Cardiac muscle cell (in vitro differentiated cells and primary cell): Measurements from ENCODE around the gene ELOA. TPM values are rescaled to one million over a fixed set of nuclear protein-coding genes. Genes with fewer than 3 reads are reported as not detected.

ENCODE experiments used
- DNase-seq, 2 donors: peaks; one replicate each; pipeline versions ENCODE4 v3.0.0 to v3.0.0-alpha.2; 2010 to 2017; ENCODE audit warnings: low read depth in 1 of 2, low spot score in 1 of 2
- H3K27ac ChIP-seq: fragments of 200-600 bp; sonication (generic); 2 replicates; pipeline ENCODE4 v1.5.1; 2016
- H3K27me3 ChIP-seq: fragments of 200-600 bp; sonication (generic); 2 replicates; pipeline ENCODE4 v1.6.0; 2016; ENCODE audit warnings: control low read depth
- H3K36me3 ChIP-seq: fragments of 200-600 bp; sonication (generic); 2 replicates; pipeline ENCODE4 v1.5.1; 2016; ENCODE audit warnings: control low read depth
- H3K4me1 ChIP-seq: fragments of 200-600 bp; sonication (generic); 2 replicates; pipeline ENCODE4 v1.8.1; 2017; ENCODE audit warnings: low read depth, mild to moderate bottlenecking, mixed run types
- H3K4me3 ChIP-seq: fragments of 200-600 bp; sonication (generic); 2 replicates; pipeline ENCODE4 v1.5.1; 2016; ENCODE audit warnings: mild to moderate bottlenecking
- H3K9me3 ChIP-seq: fragments of 200-600 bp; sonication (generic); 2 replicates; pipeline ENCODE4 v1.5.1; 2017; ENCODE audit warnings: low read depth, mild to moderate bottlenecking, control low read depth
- CTCF ChIP-seq: IDR thresholded peaks from 2 replicates; pipeline ENCODE4 v1.5.1; 2012; ENCODE audit warnings: low read depth, mild to moderate bottlenecking, low read length
- polyA plus RNA-seq: library from polyadenylated mRNA; unstranded; fragments of >200 nt; fragmentation: Nextera tagmentation; extraction: Ambion mirVana; gene quantifications from 2 replicates; pipeline ENCODE4 v1.2.1, GENCODE V29; 2016
- total RNA-seq: library from RNA; depleted of rRNA; stranded (reverse); fragments of >200 nt; gene quantifications from 2 replicates; pipeline ENCODE4 v1.2.3, GENCODE V29; 2016

Gene ELOA
- total and polyA plus RNA-seq, 2 experiments from 2014 or later = 34.8 to 42.1 TPM

DNA sequence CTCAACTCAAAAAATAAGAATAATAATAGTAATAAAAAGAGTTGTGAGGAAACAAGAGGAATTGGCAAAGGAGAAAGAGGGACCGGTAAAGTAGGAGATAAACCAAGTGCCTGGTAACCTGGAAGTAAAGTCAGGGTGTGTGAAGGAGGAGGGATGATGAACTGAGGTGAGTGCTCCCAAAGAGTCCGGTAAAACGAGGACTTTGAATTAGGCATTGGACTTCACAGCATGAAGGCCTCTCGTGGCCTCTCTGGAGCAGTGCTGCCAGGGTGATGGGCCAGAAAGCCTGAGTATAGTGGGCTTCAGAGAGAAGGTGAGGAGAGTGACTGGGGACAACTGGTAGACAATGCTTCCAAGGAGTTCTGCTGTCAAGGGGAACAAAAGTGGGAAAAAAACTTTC lies 34.0 kb upstream of the ELOA start:
- Histone ChIP-seq H3K27me3 (no peaks in the 10 kb centered on the region), H3K9me3 (no peaks in the 10 kb centered on the region)
- DNase-seq = no peak

GRCh38 chr1:23718482-23718881 lies 24.8 kb upstream of the ELOA start:
- Histone ChIP-seq H3K9me3 (no peaks in the 10 kb centered on the region), H3K4me3 (no peak overlapping the region), H3K36me3 (no peaks in the 10 kb centered on the region), H3K27me3 (no peaks in the 10 kb centered on the region), H3K4me1 (no peaks in the 10 kb centered on the region), H3K27ac (no peak overlapping the region)
- peak; percentile 68 for TF ChIP-seq CTCF
- DNase-seq = peak; percentile 43 to 62

More for the DNA sequence above, 34.0 kb upstream of the ELOA start:
- Histone ChIP-seq H3K4me1 (no peaks in the 10 kb centered on the region), H3K27ac (no peak overlapping the region), H3K36me3 (peaks cover 2% of the 10 kb centered on the region), H3K4me3 (no peak overlapping the region)
- no peak for TF ChIP-seq CTCF

DNA sequence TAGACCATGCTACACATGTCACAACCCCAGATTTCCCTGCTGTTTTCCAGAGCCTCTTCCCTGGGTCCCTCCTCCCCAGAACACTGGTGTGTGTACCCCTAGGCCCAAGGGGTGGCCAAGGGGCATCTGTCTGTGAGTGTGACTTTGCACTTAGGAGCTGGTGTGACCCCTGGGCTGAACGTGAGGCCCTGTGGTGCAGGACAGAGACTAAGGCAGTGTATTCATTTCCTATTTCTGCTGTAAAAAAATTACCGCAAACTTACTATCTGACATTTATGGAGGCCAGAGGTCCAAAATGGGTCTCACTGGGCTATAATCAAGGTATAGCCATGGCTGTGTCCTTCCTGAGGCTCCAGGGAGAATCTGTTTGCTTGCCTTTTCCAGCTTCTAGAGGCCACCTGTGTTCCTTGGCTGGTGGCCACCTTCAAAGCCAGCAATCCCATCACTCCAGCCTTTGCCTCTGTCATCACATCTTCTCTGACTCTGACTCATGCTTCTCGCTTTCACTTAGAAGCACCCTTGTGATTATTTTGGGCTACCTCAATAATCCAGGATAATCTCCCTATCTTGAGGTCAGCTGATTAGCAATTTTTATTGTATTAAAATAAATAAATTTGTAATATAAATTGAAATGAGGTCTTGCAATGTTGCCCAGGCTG lies 24.0 kb upstream of the ELOA start:
- Histone ChIP-seq H3K27me3 (no peaks in the 10 kb centered on the region), H3K4me1 (no peaks in the 10 kb centered on the region), H3K36me3 (no peaks in the 10 kb centered on the region), H3K27ac (no peak overlapping the region), H3K4me3 (no peak overlapping the region), H3K9me3 (no peaks in the 10 kb centered on the region)
- no peak for TF ChIP-seq CTCF
- peak in 1 of 2 donors; percentile 52 for DNase-seq

DNA sequence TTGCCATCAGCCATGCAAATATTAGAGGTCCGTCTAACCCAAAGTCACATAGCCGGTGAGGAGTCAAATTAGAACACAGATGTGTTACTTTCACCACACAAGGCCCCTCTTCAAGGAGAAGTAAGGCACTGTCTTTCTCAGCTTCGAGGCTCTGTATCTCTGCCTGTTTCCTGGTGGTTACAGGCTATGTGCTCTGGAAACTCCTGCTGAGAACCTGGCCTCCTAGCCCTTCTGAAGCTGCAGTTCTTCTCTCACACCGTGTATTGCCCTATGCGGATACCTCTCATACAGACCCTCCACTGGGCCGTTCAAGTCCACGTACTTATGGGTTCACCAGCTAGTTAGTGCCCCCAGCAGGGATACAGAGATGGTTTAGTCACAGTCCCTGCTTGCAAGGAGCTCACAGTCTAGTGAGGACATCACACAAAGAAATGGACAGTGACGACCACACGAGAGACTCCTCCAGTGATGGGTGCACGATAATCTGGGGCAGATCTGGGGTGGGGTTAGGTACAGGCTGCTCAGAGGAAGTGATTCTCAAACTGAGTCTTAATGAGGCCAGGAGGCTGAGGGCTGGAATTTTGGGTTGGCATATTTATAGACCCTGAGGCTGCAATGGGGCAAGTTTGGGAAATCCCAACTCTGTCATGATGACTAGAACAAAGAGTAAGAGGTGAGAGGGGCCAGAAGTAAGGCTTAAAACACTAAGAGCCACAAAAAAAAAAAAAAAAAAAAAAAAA lies 22.8 kb upstream of the ELOA start:
- Histone ChIP-seq H3K4me3 (no peak overlapping the region), H3K27ac (no peak overlapping the region), H3K4me1 (no peaks in the 10 kb centered on the region), H3K27me3 (no peaks in the 10 kb centered on the region), H3K9me3 (no peaks in the 10 kb centered on the region), H3K36me3 (no peaks in the 10 kb centered on the region)
- DNase-seq = no peak
- no peak for TF ChIP-seq CTCF

- H3K27ac ChIP-seq = no peak overlapping the region
- DNase-seq = no peak
These were observed 20.6 kb upstream of the ELOA start for GRCh38 chr1:23722652-23723051.

More at GRCh38 chr1:23722652-23723051, 20.6 kb upstream of the ELOA start:
- H3K27me3 ChIP-seq = no peaks in the 10 kb centered on the region
- no peaks in the 10 kb centered on the region for H3K4me1 ChIP-seq
- no peaks in the 10 kb centered on the region for H3K36me3 ChIP-seq
- no peak for TF ChIP-seq CTCF
- H3K4me3 ChIP-seq = no peak overlapping the region
- no peaks in the 10 kb centered on the region for H3K9me3 ChIP-seq
